ENCODE measurements around the gene ADAM23. TPM values are rescaled to one million over a fixed set of nuclear protein-coding genes. Genes with fewer than 3 reads are reported as not detected.
A peak's percentile ranks its signal among the peaks of the same experiment; 100 is the strongest.

Gene ADAM23
- polyA plus RNA-seq, 1 of the 3 experiments (the other 2 are of a cell fraction) = 3.7 TPM

DNA sequence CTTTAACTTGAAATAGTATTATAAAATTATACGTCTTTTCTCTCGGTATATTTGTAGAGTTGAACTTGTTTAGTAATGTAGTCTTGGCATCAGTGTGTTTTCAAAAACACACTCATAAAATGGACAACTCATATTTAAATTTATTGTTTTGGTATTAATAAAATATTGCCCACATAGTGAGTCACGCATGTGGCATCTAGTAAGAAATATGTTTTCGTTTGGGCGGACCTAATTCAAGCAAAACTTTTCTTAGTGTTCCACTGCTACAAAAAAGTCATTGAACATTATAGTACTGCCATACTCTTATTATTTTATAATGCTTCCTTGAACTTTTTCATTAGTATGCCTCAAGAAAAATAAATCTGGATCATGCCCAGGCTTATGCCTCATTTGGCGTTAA lies 167.9 kb downstream of the ADAM23 start:
- Histone ChIP-seq H3K9me2 (no peaks in the 10 kb centered on the region), H3K9ac (no peak overlapping the region), H3K79me2 (ENCODE audit: insufficient read depth) (no peaks in the 10 kb centered on the region), H3K4me2 (no peak overlapping the region), H4K20me1 (ENCODE audit: insufficient read depth) (no peaks in the 10 kb centered on the region), H2AFZ (ENCODE audit: low read depth) (no peak overlapping the region), H3K27ac (ENCODE audit: low read depth in 2 of 2, low read length in 1 of 2) (no peak overlapping the region), H3K4me1 (ENCODE audit: control insufficient read depth in 1 of 2, insufficient read depth in 2 of 2, low read depth in 1 of 2, low read length in 1 of 2) (no peaks in the 10 kb centered on the region; a peak in 1 of 4 replicates), H3K36me3 (replicated peaks in 1 of 2; ENCODE audit: control insufficient read depth in 1 of 2, insufficient read depth in 2 of 2, low read length in 1 of 2) (no peaks in the 10 kb centered on the region), H3K4me3 (ENCODE audit: low read depth in 2 of 2, low read length in 1 of 2) (no peak overlapping the region), H3K9me3 (no peaks in the 10 kb centered on the region), H3K27me3 (ENCODE audit: insufficient read depth) (no peaks in the 10 kb centered on the region), H3F3A (replicated peaks; ENCODE audit: insufficient read depth) (no peaks in the 10 kb centered on the region)
- TF ChIP-seq FOSL2 (IDR thresholded peaks at IDR 0.05; ENCODE audit: borderline replicate concordance, low read depth) (no peak), RXRA (IDR thresholded peaks at IDR 0.05; ENCODE audit: borderline replicate concordance, low read depth) (no peak), MEF2A (IDR thresholded peaks at IDR 0.05; ENCODE audit: borderline replicate concordance, low read depth) (no peak), NRF1 (IDR thresholded peaks at IDR 0.05; ENCODE audit: low read depth, low read length) (no peak), IRF3 (IDR thresholded peaks at IDR 0.05; ENCODE audit: low read depth, low read length) (no peak), RFX5 (IDR thresholded peaks at IDR 0.05; ENCODE audit: low read length) (no peak), SMC3 (IDR thresholded peaks at IDR 0.05; ENCODE audit: low read depth, low read length) (no peak), EP300 (IDR thresholded peaks at IDR 0.05; ENCODE audit: borderline replicate concordance in 1 of 2, low read depth in 1 of 2, low read length in 1 of 2) (no peak), RCOR1 (IDR thresholded peaks at IDR 0.05; ENCODE audit: low read length) (no peak), CTCF (IDR thresholded peaks at IDR 0.05) (no peak), YY1 (IDR thresholded peaks at IDR 0.05; ENCODE audit: low read depth) (no peak)
- TF ChIP-seq, protein P1, sequence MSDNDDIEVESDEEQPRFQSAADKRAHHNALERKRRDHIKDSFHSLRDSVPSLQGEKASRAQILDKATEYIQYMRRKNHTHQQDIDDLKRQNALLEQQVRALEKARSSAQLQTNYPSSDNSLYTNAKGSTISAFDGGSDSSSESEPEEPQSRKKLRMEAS (IDR thresholded peaks at IDR 0.05; ENCODE audit: low read depth) = no peak
- ChIA-PET POLR2A (no interaction called here), CTCF (no interaction called here)
- 88% methylated on average over 6 of the region's 6 CpGs for WGBS (ENCODE audit: low lambda C conversion rate)
- DNase-seq = no peak

DNA sequence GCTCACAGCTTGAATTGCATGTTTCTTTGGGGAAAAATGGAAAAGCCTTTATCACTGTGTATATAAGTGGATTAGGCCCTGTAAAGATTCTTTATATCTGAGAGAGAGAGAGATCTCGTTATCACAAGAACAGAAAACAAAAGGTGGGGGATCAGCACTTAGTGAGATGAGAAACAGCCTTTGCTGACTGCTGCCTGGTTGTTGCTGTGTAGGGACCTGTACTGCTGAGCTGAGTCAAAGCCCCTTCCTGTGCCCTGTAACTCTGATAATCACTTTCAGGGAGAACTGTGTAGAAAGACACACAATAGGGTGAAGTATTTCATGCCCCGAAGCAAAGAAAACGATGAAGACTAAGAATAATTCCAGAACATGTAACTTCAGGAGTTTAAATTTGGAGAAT lies 168.4 kb downstream of the ADAM23 start:
- CTCF ChIA-PET = no interaction called here
- WGBS (ENCODE audit: low lambda C conversion rate) = 60% methylated on average over 3 of the region's 3 CpGs
- no peak overlapping the region for H3K27ac ChIP-seq (ENCODE audit: low read depth in 2 of 2, low read length in 1 of 2)
- H3F3A ChIP-seq (replicated peaks; ENCODE audit: insufficient read depth) = no peaks in the 10 kb centered on the region
- H3K9me3 ChIP-seq = no peaks in the 10 kb centered on the region
- no peaks in the 10 kb centered on the region for H3K27me3 ChIP-seq (ENCODE audit: insufficient read depth)
- no peaks in the 10 kb centered on the region for H3K79me2 ChIP-seq (ENCODE audit: insufficient read depth)
- no peak overlapping the region for H2AFZ ChIP-seq (ENCODE audit: low read depth)
- H3K36me3 ChIP-seq (replicated peaks in 1 of 2; ENCODE audit: control insufficient read depth in 1 of 2, insufficient read depth in 2 of 2, low read length in 1 of 2) = no peaks in the 10 kb centered on the region
- no peak for TF ChIP-seq CHD2 (IDR thresholded peaks at IDR 0.05; ENCODE audit: low read length, partially characterized antibody)
- TF ChIP-seq USF2 (IDR thresholded peaks at IDR 0.05; ENCODE audit: borderline replicate concordance, low read depth, low read length) = no peak
- TF ChIP-seq SMC3 (IDR thresholded peaks at IDR 0.05; ENCODE audit: low read depth, low read length) = no peak
- TF ChIP-seq MEF2A (IDR thresholded peaks at IDR 0.05; ENCODE audit: borderline replicate concordance, low read depth) = no peak
- no peak for TF ChIP-seq TEAD4 (IDR thresholded peaks at IDR 0.05; ENCODE audit: borderline replicate concordance, insufficient read depth)
- TF ChIP-seq ELF1 (IDR thresholded peaks at IDR 0.05) = no peak
- no peak for TF ChIP-seq TCF12 (IDR thresholded peaks at IDR 0.05)
- TF ChIP-seq NFIC (IDR thresholded peaks at IDR 0.05; ENCODE audit: borderline replicate concordance) = no peak
- TF ChIP-seq USF1 (IDR thresholded peaks at IDR 0.05; ENCODE audit: borderline replicate concordance, low read depth) = no peak
- no peak for TF ChIP-seq PBX3 (IDR thresholded peaks at IDR 0.05)
- TF ChIP-seq, protein P1 (IDR thresholded peaks at IDR 0.05; ENCODE audit: low read depth) = no peak
- TF ChIP-seq NRF1 (IDR thresholded peaks at IDR 0.05; ENCODE audit: low read depth, low read length) = no peak
- H3K9ac ChIP-seq = no peak overlapping the region
- no peaks in the 10 kb centered on the region; a peak in 1 of 4 replicates for H3K4me1 ChIP-seq (ENCODE audit: control insufficient read depth in 1 of 2, insufficient read depth in 2 of 2, low read depth in 1 of 2, low read length in 1 of 2)
- no peaks in the 10 kb centered on the region for H4K20me1 ChIP-seq (ENCODE audit: insufficient read depth)
- no peaks in the 10 kb centered on the region for H3K9me2 ChIP-seq
- no peak overlapping the region for H3K4me2 ChIP-seq
- DNase-seq = peak; percentile 8
- POLR2A ChIA-PET = no interaction called here
- H3K4me3 ChIP-seq (ENCODE audit: low read depth in 2 of 2, low read length in 1 of 2) = no peak overlapping the region

Data from SK-N-SH (cell line).